ENCODE data around the gene UBD. TPM values are rescaled to one million over a fixed set of nuclear protein-coding genes. Genes with fewer than 3 reads are reported as not detected.
A peak's percentile ranks its signal among the peaks of the same experiment; 100 is the strongest.

The UBD gene
- 100 to 1,000 TPM in 1 of 6 experiments, 10 to 100 TPM in 3, 1 to 10 TPM in 2; 2.2 to 189 (median 37.1) TPM for total RNA-seq
- long read RNA-seq, transcript UBD-203 (2 exons, 1,087 nt), result major isoform, 27 of 29 reads
- long read RNA-seq, partial matches to known transcripts, result 0 of 29 reads
- long read RNA-seq, other reads (novel, unspliced or antisense), result 2 of 29 reads

DNA sequence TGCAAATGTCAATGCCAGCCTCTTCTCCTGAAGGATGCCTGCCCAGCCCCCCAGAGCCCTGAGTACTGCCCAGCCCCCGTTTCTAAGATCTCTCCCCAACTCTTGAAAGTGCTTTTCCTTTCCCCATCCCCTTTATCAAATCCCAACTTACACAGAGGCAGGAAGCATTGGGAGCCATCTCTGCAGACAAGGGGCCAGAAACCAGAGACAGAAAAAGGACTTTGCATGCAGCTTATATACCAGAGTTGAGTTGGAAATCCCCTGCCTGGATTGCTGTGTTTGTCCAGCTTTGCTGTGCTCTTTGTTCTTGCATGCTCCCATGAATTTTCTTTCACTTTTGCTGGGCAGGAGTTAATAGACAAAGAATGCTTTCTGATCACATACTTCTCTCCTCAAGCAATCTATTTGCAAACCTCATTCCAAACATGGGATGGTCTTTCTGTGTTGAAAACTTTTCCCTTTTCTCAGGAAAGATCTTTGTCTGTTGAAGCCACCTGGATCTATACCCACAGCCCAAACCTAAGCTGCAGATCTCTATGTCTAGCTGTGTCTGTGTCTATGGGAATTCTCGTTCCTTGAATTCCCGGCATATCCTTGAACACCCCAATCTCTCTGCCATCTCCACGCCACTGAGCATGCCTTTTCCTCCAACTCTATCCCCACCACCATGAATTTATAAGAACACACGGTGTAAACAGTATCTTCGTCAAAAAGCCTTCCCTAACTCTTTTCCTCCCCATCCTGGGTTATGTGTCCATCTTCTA lies at the start of gene UBD:
Gene UBD (minus strand): TSS at position 209 of the 764 bp plus-strand sequence. CDS start 31 bp downstream, at position 178.
- ATAC-seq, result peak in 3 of 4 donors; percentile 48 to 76 (median 63)
- Histone ChIP-seq H3K9me3 (no peaks in the 10 kb centered on the region), H3K27ac (no peak within 1 kb of the TSS), H3K36me3 (no peaks in the 10 kb centered on the region), H3K27me3 (no peaks in the 10 kb centered on the region), H3K4me1 (no peaks in the 10 kb centered on the region), H3K4me3 (peak within 1 kb of the TSS in 1 of 3 donors; percentile 11)
- TF ChIP-seq, protein P1, sequence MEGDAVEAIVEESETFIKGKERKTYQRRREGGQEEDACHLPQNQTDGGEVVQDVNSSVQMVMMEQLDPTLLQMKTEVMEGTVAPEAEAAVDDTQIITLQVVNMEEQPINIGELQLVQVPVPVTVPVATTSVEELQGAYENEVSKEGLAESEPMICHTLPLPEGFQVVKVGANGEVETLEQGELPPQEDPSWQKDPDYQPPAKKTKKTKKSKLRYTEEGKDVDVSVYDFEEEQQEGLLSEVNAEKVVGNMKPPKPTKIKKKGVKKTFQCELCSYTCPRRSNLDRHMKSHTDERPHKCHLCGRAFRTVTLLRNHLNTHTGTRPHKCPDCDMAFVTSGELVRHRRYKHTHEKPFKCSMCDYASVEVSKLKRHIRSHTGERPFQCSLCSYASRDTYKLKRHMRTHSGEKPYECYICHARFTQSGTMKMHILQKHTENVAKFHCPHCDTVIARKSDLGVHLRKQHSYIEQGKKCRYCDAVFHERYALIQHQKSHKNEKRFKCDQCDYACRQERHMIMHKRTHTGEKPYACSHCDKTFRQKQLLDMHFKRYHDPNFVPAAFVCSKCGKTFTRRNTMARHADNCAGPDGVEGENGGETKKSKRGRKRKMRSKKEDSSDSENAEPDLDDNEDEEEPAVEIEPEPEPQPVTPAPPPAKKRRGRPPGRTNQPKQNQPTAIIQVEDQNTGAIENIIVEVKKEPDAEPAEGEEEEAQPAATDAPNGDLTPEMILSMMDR (IDR thresholded peaks at IDR 0.05), result no peak
- peak; percentile 15 for TF ChIP-seq POLR2A (IDR thresholded peaks at IDR 0.05)
- intact Hi-C loops (cut with DNase I), result no loop called here
- DNase-seq, result no peak
- WGBS (ENCODE audit: insufficient coverage, low coverage, low lambda C conversion rate, missing lambda C conversion rate), result 63% methylated on average over 6 of the region's 6 CpGs

DNA sequence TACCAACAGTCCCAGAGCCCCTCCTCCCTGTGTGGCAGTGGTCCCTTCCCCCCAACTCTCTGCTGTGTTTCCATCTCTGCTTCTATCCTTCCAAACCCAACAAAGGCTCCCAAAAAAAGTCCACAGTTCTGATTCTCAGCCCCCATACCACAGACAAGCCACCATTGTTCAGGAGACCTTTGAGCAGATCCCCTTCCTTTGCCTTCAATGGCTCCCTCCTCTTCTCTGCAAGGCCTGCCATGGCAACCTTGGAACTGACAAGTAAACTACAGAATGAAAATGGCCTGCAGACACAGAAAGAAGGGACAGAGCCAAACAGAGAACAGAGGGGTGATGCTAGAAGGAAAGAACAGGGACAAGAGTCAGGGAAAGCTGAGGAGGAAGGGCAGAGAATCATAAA lies 48.6 kb upstream of the UBD start:
- no peaks in the 10 kb centered on the region for H3K9me3 ChIP-seq
- no peak overlapping the region for H3K27ac ChIP-seq
- H3K4me1 ChIP-seq, result no peaks in the 10 kb centered on the region
- no peak for DNase-seq
- intact Hi-C loops (cut with DNase I), result no loop called here
- no peak overlapping the region for H3K4me3 ChIP-seq
- H3K27me3 ChIP-seq, result no peaks in the 10 kb centered on the region
- TF ChIP-seq, protein P1 (IDR thresholded peaks at IDR 0.05), result no peak
- no peak for TF ChIP-seq POLR2A (IDR thresholded peaks at IDR 0.05)
- H3K36me3 ChIP-seq, result no peaks in the 10 kb centered on the region
- no peak for ATAC-seq

DNA sequence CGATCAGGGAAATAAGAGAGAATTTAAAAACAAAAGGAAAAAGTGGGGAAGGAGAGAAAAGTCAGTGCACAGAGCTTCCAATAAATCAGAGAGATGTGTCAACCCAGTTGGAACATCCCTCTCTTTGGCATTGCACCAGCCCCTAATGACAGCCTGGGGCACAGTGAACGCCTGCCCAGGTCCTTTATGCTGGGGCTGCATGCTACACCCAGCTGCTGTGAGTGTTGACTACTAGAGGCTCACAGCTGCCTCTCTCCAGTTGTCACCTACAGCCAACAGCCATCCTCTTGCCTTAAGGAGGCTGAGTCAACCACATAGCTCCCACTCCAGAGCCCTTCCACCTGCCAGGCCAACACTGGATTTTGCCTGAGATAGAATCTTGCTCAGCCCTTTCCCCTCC lies 44.4 kb upstream of the UBD start:
- H3K36me3 ChIP-seq, result no peaks in the 10 kb centered on the region

DNA sequence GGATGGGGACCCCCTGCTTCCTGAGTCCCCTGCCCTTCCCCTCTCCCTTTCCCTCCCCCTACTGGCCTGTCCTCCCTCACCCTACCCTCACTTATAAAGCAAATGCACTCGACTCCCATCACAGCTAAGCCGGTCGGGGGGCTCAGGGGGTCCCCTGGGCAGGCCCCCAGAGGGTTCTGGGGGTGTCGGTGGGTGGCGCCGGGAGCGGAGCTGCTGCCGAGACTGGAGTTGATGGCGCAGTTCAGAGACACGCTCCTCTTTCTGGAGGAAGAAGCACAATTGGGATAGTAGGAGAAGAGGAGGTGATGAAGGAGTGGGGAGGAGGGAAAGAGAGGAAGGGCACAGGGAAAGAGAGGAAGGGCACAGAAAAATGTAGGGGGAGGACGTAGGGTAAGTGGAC lies 43.9 kb upstream of the UBD start:
- no peak for DNase-seq
- H3K36me3 ChIP-seq, result no peaks in the 10 kb centered on the region
- H3K4me1 ChIP-seq, result no peaks in the 10 kb centered on the region
- H3K27ac ChIP-seq, result no peak overlapping the region
- no peak overlapping the region for H3K4me3 ChIP-seq
- WGBS (ENCODE audit: insufficient coverage, low coverage, low lambda C conversion rate, missing lambda C conversion rate), result 69% methylated on average over 11 of the region's 11 CpGs
- intact Hi-C loops (cut with DNase I), result no loop called here
- TF ChIP-seq, protein P1 (IDR thresholded peaks at IDR 0.05), result no peak
- TF ChIP-seq POLR2A (IDR thresholded peaks at IDR 0.05), result no peak
- ATAC-seq, result no peak
- H3K27me3 ChIP-seq, result no peaks in the 10 kb centered on the region
- no peaks in the 10 kb centered on the region for H3K9me3 ChIP-seq

More for the DNA sequence above, 44.4 kb upstream of the UBD start:
- 72% methylated on average over 2 of the region's 2 CpGs for WGBS (ENCODE audit: insufficient coverage, low coverage, low lambda C conversion rate, missing lambda C conversion rate)
- intact Hi-C loops (cut with DNase I), result no loop called here
- no peak overlapping the region for H3K27ac ChIP-seq
- H3K9me3 ChIP-seq, result no peaks in the 10 kb centered on the region
- H3K4me3 ChIP-seq, result no peak overlapping the region
- DNase-seq (no peak), ATAC-seq (no peak)
- H3K27me3 ChIP-seq, result no peaks in the 10 kb centered on the region
- no peaks in the 10 kb centered on the region for H3K4me1 ChIP-seq
- no peak for TF ChIP-seq POLR2A (IDR thresholded peaks at IDR 0.05)
- TF ChIP-seq, protein P1 (IDR thresholded peaks at IDR 0.05), result no peak
